Stimulated activated CD8-positive, alpha-beta memory T cell treated with anti-CD3 and anti-CD28 coated beads, Interleukin-4, amount 100 ng/mL, for 1 hour (primary cell): Measurements from ENCODE around the gene GPA33.

Source experiments
- DNase-seq, 2 donors: peaks; one replicate each; pipeline ENCODE4 v3.0.0-alpha.2; 2020; ENCODE audit warnings: low read depth in 2 of 2, low spot score in 1 of 2

Gene GPA33

DNA sequence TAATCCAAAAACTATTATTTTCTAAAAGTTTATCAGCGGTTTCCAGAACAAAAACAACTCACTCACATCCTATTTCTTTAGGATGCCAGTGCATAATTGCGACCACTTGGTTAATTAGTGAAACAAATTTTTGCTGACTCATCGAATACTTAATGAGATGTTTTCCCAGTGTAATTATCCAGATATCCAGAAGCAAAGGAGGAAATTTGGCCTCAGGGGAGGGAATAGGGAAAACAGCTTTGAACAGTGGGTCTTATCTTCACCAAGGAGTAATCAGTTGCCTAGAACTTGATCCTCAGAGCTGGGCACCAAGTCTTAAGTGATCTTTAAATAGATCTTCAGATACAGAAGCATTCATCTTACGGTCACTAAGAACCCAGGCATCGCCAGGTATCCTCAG is 28.0 kb upstream of the GPA33 start:
- DNase-seq: no peak

DNA sequence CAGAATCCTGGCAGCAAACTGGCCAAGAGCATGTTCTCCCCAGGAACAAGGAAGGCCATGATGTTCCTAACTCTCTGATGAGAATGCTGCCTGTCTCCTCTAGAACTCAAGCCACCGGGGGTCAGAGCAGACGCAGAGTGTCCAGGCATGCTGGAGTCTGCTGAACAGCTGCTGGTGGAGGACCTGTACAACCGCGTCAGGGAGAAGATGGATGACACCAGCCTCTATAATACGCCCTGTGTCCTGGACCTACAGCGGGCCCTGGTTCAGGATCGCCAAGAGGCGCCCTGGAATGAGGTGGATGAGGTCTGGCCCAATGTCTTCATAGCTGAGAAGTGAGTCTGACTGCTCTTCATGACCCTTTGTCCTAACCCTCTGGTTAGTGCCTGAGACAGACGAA is 27.0 kb upstream of the GPA33 start:
- no peak for DNase-seq

DNA sequence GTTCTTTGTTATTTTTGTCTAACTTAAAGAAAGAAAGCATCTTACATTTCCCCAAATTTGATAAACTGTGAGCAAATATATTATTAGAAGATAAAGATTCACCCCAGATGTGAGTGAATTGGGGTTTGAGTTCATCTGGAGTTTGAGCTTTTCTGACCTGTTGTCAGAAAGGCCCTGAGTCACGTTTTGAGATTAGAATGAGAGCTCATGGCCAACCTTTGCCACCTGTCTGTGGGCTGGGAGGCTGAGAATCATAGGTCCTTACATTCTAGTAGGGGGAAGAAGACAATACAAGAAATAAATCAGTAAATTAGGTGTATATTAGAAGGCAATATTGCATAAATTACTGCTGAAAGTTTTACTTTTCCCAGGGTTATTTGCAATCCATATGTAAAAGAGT is 26.0 kb upstream of the GPA33 start:
- no peak for DNase-seq

DNA sequence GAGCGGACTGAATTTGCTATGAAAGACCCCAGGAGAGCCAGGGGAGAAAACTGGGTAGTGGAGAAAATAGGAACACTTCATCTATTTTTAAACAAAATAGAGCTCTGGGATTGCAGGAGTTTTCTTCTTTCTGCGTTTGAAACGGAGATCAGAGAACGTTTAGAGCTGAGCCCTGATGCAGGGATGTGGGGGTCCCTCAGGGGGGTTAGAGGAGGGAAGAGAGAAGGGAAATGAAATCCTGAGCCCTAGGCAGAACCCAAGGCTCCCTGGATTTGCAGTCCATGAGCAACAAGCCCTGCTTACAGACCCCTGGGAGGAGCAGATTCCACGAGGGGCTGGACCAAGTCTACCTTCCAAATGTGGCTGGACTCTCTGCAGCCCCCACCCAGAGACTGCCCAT is 25.5 kb upstream of the GPA33 start:
- no peak for DNase-seq

DNA sequence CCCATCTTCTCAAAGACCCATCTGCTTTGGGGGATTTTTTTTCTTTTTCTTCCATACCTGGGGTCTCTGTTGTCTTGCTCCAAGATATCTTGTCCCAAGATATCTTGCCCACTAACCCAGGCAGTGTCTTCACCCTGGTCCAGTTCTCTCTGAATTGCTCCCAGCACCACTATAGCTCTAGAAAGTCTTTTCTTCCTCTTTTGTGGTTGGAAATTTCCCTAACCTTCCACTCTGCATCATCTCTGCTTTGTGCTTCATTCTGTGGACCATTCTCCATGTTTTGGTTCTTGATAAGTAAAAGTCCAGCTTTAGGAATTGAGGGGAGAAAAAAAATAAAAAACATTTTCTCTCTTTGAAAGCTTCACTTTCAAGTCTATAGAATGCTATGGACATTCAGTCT is 24.5 kb upstream of the GPA33 start:
- no peak for DNase-seq

DNA sequence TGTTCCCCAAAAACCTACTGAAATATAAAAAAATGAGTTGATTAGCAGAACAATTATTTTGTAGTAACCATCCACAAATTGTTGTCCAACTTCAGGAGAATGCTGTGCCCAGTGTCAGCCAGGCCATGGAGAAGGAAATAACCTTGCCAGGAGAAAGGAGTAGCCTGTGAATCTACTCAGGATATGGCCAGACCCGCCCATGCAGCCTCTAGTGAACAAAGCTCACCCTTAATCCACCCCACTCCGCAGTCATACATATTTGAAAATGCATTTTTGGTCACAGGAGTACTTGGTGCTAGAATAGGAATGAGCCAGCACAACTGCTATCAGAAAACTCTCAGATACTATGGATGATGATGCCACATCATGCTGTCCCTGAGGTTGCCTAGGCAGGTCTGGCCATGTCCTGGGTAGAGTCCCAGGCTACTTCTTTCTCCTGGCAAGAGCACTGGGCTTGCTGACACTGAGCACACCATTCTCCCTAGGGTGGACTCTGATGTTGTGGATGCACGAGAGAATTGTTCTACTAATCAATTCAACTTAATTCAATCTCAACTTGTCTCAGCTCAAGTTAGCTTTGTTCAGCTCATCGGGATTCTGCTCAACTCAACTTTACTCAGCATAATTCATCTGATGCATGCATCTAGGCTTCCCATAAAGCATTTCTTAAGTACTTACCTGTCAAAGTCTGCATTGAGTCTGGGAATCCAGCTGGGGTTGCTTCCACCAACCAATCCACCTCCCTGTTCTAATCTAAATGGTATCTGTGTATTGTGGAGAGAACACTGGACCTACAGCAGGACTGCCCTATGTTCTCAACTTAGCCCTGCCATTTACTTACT is 21.9 kb upstream of the GPA33 start:
- DNase-seq: no peak

DNA sequence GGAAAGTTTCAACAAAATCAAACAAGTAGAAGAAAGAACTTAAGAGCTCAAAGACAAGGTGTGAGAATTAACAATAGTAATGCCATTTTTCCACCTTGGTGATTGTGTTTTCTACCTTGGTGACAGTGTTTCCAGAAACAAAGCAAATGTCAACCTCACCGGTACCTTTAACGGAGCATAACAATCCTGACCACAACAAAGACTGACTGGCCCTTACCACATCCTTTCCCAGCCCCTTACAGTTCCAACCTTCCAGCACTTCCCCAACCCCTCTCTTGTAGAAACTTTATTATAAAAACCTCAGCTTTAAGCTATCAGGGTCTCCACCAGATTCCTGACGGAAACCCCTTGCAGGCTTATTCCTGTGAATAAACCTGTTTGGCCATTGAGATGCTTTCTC is 20.4 kb upstream of the GPA33 start:
- DNase-seq: no peak

DNA sequence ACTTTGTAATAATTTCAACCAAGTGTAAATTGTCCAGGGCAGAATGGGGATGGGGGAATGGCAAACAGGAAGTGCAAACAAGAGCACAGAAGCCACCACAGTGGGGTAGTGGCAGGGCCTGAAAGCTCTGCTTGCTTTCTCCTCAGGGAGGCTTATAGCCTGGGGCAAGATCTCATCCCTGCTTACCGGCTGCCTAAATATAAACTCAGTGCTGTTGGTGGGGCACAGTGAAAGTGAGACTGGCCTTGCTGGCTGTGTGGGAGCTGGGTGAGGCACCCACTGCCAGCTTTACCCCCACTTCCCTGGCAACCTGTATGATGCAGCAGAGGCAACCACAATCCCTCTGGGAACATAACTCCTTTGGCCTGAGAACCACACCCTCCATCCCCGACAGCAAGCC is 18.9 kb upstream of the GPA33 start:
- DNase-seq: no peak

DNA sequence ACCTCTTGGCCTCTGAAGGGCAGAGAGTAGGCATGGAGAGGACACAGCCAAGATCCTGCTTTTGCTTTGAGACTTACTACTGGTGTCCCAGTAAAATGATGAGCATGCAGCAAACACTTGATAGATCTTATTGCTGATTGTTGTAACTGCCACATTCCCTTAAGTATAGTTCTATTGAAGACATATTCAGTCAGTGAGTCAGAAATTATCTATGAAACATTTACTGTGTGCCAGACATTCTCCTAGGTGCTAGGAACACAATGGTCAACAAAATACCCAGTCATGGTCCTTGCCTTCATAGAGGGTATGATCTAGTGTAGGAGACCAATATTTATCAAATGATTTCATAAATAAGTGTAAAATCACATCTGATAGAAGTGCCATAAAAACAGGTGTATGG is 17.3 kb upstream of the GPA33 start:
- no peak for DNase-seq

DNA sequence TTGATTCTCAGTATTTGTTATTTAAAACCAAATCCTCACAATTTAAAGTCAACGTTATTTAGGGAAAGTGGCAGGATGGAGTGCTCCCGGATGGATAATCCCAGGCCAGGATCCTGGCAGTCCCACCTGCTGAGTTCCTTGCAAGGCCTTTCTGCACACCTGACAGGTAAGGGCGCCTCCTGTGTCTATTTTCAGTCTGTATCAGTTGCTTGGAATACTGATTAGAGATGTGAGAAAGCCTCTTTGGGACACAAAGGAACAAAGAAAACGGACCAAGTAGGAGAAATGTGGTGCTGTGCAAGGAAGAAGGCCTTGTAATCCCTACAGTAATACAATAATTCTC is 15.9 kb upstream of the GPA33 start:
- no peak for DNase-seq

DNA sequence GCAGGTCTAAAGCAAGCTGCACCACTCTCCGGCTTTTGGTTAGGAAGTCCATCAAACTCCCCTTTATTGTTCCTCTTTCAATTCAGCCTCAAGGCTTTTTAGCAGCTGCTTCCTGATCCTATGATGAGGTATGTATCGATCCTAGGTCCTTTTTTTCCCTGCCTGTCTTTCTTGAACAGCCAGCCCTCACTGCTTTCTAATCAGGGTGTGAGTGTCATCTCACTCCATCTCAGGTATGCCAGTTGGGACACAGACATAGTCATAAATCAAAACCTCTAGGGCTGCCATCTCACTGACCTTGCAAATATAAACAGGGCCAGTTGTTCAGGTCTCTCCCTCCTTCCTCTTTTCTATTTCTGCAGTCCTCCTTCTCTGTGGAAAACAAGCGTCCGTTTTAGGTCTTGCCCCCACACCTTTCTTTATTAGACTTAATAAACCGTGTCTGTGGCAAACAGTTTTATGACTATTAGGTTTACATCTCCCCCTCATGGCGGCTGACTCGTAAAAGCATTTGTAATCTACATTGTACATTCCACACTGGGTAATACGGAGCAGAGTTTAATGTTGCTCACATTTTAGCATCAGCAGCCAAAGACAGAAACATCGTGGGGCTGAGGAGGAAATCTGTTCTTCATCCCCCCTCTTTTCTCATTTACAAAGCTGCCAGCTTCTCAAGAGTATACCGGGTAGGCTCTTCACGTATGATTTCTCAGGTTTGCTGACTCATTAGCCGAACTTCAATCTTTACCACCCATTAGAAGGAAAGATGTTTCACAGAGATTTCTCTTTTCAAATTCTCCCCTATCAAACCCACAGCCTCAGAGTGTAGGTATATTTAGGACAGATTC is 15.3 kb upstream of the GPA33 start:
- no peak for DNase-seq

DNA sequence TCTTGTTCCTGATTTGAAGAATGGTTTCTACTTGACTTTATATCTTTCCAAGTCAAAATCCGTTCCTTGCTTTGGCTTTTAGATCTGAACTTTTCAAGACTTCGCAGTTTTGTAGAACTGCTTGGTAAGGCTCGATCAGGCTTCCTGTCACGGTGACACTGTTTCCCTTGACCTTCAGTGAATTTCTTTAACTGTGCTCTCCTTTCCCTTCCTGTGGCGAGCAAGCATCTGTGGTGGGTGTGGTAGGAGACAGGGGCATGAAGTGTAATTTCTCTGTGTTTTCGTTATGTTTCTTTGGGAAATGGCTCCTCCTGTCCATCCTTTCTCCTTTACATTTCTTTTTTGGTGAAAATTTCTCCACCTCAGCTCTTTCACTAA is 14.1 kb upstream of the GPA33 start:
- DNase-seq: no peak

DNA sequence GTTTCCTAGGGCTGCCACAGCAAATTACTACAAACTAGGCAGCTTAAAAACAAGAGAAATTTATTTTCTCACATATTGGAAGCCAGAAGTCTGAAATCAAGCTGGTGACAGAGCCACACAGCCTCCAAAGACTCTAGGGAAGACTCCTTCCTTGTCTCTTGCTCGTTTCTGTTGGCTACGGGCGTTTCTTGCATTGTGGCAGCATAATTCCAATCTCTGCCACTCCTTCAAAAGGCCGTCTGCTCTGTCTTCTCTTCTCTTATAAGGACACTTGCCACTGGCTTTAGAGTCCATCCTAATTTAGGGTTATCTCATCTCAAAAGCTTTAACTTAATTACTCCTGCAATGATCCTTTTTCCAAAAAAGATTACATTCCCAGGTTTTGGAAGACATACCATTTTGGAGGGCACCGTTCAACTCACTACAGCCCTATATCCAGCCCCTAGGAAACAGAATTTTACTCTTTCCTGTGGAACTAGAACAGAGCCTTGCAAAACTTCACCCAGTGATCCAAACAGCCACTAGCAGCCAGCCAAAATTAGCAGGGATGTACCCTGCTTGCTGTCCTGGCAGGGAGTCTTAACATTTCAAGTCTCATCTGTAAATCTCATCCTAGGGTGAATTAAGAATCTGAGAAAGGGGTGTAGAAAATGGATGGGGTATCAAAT is 12.9 kb upstream of the GPA33 start:
- no peak for DNase-seq

DNA sequence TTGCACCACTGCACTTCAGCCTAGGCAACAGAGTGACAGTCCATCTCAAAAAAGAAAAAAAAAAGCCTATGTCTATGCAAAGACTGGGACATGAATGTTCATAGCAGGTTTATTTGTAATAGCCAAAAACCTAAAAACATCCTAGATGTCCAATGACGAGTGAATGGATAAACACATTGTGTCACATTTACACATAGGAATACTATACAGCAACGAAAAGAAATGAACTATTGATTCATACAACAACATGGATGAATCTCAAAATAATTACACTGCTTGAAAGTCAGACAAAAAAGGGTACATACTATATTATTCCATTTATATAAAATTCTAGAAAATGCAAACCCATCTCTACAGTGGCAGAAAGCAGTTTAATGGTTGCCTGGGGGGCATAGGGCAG is 11.6 kb upstream of the GPA33 start:
- no peak for DNase-seq

DNA sequence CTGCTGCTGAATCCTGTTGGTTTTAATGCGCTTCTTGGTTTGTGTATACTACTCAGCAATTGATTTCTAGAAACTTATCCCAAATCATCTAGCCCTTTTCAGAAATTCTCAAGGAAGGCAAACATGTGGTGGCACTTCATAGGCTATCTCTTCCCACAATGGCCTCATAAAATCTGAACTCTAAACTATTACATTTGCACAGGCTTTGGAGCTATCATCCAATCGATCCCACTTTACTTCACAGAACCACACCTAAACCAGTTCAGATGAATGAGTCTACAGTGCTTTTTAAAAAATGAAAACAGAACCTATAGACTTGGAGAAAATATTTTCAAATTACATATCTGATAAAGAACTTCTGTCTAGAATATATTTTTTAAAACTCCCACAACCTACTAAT is 10.6 kb upstream of the GPA33 start:
- DNase-seq: no peak

DNA sequence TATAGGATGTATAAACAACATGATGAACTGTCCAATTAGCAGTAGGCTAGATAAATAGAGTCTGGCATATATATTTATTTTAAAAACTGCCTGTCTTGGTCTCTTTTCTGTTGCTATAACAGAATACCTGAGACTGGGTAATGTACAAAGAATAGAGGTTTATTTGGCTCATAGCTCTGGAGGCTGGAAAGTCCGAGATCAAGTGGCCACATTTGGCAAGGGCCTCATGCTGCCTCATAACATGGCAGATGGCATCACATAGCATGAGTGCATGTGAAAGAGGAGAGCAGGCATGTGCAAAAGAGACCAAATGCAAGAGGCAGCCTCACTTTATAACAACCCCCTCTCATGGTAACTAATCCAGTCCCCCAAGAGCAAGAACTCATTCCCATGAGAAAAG is 9.7 kb upstream of the GPA33 start:
- DNase-seq: no peak

DNA sequence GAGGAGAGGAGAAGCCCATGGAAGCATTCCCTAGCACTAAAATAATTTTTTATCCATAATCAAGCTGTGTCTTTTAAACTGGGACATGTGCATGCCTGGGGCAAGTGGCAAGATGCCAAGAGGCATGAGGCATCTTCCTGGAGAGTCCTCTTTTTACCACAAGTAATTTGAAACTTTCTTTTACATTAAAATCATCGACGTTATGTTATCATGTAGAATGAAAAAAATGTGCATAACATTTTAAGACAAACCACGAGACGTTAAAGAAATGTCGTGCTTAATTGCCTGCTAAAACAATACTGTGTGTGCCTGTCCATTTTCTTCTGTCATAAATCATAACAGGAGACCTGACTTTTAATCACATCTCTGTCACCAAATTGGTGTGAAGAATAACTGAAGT is 5.2 kb upstream of the GPA33 start:
- no peak for DNase-seq

DNA sequence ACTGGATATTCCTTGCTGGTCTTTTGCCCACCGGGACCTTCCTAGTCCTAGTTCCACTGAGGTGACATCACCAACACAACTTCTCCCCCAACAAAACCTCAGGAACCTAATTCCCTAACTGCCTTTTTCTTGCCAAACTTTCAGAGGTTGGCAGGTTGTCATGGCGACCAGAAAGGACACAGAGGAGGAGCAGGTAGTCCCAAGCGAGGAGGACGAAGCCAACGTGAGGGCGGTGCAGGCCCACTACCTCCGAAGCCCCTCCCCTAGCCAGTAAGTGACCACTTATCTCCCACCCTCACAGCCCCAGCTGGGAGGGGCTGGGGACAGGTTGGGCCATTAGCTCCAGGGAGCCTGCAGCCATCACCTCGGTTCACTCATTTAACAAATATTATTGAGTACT is 4.5 kb upstream of the GPA33 start:
- no peak for DNase-seq

DNA sequence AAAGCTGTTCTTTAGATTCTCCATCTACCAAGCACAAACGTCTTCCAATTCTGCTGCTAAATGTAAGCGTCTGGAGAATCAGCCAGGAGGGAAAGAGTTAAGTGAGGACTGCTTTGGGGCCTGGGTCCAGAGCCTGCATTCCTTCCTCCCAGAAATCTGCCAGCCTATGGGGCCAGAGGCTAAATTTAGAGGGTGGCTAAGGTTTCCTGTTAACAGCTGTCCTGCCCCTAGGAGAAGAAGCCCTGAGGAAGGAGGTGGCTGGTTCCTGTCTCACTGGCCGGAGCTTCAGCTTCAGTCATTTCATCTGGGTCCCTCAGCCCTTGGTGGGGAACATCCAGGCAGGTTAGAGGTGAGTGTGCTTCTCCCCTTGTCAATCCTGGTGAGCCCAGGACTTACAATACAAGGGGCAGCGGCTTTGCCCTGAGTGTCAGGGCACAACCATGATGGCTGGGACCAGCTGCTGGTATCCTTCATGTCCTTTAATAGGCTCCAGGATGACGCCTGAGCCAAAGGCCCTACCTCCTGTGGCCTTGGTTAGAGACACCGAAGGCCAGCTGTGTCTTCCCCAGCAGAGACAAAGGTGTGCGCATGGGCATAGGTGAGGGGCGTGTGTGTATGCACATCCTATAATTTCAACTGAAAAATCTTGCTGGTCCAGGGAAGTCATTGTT is 3.8 kb upstream of the GPA33 start, which contains the start of gene STYXL2:
Gene STYXL2, plus strand, starts transcription at position 230 of the 671 bp plus-strand sequence. CDS start 775 bp downstream, outside the sequence.
- DNase-seq: no peak

DNA sequence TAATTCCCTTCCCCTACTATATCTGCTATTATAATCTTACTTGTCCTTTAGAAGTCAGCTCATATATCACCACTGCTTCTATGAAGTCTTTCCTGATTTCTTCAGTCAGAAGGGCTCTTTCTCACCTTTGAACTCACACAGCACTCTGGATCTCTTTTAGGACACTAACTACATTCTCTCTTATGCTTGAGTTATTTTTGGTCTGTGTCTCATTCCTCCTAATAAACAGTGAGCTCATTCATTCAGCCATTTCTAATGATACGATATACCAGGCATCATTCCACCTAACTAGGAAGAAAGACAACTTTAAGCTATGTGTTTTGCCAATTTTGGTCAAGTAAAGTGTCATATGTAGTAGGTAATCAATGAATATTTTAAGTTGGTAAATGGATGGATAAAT is 2.5 kb upstream of the GPA33 start:
- no peak for DNase-seq

DNA sequence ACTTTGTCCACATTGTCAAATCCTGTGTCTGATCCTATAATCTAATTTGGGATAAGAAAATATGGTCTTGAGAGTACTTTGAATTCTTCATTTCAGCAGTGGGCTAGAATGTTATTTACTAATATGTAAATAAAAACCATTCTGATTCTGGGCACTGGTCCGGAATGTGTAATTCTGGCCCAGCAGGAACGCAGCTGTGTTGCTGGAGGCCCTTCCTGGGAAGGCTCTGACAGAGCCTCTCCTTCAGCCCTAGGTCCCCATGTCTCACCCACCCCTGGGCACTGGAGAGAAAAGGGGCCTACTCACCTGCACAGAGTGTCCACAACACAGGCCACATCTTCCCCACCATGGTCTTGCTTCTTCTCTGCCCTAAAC is 251 bp downstream of the GPA33 start:
- no peak for DNase-seq
